HuH-7.5 (cell line): ENCODE data around the gene PAM.
"Not testable (repeated sequence)": the region's sequence is repeated elsewhere in the genome, so short reads cannot be mapped to it uniquely, and the experiment has no call there.

ENCODE experiments used
- DNase-seq: peaks from one replicate; pipeline ENCODE4 v3.0.0; 2011; ENCODE audit warnings: low spot score

The PAM gene

DNA sequence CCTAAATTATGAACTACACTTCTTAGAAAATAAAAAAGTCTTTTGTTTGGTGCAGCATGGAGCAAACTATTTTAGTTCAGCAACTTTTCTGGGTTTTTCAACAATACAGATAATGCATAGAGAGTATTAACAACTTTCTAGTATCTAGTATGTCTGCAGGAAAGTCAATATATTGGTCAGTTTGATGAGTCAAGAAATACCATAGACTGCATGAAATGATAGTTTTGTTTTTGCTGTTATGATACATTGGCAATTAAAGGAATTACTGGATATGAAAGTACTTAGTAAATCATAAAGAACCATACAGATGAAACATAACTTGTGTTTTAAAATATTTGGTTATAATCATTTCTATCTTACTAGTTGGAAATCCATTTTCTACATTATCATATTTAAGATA is 191.3 kb downstream of the PAM start:
- no peak for DNase-seq

DNA sequence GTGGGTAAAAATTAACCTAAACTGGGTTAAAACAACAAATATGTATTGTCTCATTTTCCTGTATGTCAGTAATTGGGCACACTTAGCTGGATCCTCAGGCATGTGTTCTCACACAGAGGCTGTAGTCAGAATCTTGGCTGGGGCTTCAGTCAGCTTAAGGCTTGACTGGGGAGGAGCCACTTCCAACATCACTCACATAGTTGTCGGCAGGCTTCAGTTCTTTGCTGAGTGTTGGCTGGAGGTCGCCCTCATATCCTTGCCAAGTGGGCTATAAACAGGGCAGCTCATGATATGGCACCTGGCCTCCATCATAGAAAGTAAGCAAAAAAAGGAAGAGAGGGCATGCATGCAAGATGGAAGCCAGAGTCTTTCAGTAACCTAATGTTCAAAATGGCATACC is 191.9 kb downstream of the PAM start:
- no peak for DNase-seq

DNA sequence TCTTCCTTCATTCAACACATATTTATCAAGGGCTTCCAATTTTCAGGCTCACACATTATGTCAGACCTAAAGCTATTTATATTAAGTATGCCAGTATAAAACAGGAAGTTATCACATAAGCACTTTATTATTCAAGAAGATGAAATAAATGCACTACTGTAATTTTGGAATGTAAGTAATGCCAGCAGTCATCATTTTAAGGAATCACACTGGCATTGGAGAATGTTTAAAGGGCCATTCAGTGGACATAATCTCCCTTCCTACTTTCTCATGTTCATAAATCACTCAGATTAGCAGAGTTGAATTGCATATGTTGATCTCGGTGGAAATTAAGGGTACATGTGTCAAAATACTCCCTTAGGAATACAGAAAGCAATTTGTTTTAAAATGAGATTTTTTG is 200.4 kb downstream of the PAM start:
- DNase-seq = no peak

DNA sequence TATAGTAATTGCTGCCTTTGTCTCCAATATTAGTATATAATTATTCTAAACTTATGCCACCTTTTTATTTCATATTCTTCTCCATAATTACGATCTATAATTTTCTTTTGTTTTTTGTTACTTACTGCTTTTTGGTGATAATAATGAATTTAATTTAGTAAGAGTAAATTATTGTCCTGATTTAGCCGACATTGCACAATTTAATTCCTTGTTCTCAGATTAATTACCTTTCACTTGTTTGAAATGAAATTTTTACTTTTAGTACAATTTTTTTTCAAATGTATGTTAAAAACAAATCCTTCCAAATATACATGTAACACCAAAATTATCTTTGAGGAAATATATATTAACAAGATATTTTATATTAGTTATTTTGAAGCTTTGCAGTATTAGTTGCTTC is 201.5 kb downstream of the PAM start:
- no peak for DNase-seq

DNA sequence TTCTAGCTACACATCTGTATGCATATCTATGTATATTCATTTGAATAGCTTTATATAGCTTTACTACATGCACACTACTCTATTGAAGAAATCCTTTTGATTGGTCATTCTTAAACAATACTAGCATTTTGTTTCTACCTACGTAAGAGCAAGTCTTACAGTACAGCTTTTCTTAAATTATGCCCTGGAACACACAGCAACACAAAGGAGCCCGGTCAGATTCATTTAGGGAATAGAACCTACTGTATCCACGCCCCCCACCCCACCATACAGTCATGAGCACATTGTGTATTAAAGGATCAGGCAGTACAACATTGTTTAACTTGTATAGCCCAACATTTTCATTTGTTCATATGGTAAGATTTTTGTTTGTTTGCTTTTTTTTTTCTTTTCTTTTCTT is 202.0 kb downstream of the PAM start:
- DNase-seq = no peak

DNA sequence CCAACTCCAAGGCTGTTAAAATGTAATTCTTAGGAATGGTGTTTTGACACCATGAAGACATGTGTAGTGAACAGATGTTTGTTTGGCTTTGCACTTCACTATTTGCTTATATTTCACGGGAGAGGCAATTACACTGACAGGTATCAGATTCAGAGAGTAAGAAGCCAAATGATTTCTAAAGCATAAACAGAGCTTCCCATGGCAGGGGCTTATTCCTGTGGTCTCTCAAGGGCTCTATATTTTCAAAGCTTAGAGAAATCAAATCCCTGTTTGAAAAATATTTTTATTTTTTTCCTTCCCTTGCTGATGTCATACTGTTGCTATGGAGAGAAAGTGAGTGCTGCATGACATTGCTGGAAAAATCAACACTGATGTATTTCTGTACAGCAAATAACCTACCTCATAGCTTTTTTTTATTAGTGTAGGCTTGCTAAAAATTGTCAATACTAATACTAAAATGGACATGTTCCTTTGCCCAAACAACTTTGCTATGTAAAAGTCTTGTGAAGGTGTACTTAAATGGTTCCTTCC is 203.4 kb downstream of the PAM start:
- no peak for DNase-seq

DNA sequence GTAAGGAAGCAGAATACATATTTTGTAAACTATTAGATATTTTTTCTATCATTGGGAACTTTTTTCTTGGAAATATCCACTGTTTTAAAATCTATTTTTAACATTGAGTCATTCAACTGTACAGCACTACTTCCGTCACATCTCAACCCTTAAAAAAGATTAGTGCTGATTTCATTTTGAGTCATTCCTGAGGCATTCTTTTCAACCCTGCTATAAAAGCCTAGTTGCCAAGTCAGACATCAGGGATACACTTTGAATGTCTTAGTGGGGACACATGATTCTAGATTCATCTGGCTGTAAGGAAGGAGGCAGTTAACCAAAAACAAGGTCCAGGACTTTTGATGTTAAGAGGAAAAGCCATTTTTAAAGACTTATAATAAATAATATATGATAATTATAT is 203.9 kb downstream of the PAM start:
- no peak for DNase-seq

DNA sequence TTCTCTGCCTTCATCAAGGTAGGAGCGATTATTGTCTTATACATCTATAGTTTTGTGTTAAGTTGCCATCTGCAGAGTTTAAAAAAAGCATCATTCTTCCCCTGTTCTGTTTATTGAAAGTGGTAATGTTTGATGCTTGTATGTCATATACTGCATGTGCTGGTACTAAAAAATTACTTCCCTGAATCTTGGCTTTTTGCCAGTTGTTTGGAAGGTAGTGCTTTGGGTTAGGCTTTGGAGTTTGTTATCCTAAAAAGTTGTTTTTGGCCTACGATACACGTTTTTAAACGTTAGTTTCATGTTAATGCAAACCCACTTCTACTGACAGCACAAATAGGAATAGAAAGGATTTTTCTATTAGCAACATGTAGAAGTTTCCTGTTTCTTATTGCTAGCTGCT is 206.6 kb downstream of the PAM start:
- DNase-seq = no peak

DNA sequence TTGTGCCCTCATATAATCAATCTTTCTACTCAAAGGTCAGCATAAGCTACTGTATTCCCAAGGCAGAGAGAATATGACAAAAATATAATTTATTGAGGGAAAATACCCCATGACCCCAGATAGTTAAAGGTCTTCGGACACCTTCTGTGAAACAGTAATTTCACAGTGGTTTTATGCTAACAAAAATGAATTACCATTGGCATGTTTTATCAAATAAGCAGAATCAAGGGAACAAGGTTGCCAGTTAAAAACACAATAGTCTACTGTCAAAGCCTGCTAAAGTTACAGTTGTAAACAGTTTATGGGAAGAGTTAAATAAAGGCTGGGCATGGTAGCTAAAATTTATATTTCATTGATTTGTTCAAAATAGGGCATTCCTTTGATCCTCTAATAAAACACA is 210.5 kb downstream of the PAM start:
- no peak for DNase-seq

DNA sequence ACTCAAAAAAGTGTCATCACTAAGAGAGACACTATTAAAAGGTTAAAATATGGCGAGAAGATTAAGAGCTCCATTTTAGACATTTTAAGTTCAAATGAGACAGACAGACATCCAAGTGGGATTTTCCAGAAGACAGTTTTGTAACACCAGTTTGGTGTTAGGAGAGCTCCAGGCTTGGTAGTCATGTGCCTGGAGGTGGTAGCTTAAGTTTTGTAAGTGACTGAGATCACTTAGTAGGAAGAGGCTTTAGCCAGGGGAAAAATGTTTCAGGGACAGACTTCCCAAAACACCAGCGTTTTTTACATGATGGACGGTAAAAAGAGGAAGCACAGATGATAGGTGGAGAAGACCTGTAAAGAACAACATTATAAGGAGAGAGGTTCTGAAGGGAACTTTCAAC is 214.5 kb downstream of the PAM start:
- no peak for DNase-seq

DNA sequence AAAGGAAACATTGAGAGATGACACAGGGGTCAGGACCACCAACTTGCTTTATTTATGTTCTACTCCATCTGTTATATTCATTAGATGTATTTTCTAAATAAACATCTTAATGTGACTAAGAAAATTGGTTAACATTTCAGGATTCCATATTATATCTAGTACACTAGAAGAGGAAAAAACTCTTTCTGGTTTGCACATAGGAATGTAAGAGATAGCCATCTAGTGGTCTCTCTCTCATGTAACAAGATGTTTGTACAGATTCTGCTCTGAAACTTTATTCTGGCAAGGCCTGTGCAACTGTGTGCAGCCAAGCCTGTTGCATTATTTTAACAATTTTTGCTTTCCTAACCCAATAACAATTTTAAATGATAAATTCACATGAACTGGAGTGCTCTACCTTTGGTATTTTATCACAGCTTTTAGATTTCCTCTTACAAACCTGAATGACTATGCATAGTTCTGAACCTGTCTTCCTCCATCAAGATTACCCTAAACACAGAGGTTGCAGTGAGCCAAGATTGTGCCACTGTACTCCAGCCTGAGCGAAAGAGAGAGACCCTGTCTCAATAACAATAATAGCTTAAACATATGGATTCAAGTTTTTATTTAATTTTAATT is 216.7 kb downstream of the PAM start:
- peak; percentile 6 for DNase-seq

DNA sequence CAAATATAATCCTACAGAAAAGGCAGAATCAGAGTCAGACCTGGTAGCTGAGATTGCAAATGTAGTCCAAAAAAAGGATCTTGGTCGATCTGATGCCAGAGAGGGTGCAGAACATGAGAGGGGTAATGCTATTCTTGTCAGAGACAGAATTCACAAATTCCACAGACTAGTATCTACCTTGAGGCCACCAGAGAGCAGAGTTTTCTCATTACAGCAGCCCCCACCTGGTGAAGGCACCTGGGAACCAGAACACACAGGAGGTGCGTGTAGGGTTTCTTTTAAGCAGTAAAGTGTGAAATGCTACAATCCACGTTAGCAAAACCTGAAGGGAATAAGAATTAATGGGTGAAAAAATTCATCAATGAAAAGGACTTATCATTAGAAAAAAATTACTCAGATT is 219.1 kb downstream of the PAM start:
- DNase-seq = no peak

DNA sequence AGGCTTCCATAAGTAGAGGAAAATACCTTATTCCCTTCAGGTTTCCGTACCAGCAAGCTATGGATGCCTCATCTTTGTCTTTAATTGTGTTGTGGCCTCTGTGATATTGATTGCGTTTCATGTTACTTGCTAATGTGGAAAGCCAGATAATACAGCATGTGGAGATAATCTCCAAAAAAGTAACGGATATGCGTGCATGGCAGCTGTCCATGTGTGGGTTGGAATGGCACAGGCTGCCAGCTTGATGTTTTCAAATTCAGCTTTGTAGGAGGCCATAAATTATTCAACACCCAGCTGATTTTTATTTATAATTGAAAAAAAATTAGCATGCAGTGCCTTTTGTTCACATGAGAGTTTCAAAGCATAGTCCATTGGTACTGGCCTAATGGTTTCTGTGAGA is 219.9 kb downstream of the PAM start:
- DNase-seq = no peak

DNA sequence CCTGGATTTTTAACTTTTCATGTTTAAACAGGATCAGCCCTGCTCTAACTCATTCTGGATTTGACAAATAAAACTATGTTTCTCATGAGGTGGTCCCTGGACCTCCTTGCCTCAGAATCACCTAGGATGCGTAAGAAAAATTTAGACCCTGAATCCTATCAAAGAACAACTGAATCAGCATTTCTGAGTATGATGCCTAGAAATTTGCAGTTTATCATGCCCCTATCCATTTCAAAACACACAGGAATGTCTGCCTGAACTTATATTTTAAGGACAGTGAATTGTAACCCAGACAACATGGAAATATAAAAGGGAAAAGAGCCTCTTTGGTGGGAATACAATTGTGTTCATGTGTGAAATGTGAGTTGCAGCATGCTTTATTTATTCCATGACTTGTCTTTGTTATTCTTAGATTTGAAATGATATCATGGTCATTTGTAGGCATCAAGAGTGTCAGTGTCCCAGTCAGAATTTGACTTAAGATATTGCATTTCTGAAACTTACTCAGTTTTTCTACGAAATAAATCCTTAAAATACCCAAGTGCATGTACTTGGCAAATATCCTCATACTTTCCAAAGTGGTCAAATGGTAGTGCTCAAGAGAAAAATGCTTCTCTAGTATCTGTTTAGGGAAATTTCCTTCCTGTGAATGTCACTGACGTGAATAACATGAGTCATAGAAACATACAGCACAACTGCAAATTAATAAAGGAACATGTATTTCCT is 220.5 kb downstream of the PAM start:
- DNase-seq = no peak

DNA sequence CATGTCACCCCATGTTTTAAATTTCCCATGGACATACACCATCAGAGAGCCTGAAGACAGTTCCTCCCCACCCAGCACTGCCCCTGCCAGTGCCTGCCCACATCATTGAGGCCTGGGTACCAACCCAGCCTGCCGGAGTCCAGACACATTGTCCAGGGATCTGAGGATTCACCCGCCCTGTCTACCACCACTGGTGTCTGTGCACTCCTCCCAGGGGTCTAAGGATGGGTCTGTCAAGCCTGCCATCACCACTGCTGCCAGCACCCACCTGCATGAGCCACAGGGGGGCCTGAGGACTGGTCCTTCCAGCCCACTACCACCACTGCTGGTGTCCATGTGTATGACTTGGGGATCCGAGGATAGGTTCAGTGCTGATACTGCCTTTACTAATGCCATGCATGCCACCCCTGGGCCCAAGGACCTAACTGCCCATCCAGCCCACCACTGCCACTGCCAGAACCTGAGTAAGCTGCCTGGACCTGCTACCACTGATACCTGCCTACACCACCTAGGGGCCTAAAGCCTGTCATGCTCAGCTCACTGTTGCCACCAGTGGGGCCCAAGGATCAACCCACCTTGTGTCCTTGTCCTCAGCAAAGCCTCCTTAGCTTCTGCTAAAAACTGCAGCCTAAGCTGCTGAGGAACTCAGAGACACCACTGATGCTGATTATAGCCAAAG is 227.0 kb downstream of the PAM start:
- no peak for DNase-seq

DNA sequence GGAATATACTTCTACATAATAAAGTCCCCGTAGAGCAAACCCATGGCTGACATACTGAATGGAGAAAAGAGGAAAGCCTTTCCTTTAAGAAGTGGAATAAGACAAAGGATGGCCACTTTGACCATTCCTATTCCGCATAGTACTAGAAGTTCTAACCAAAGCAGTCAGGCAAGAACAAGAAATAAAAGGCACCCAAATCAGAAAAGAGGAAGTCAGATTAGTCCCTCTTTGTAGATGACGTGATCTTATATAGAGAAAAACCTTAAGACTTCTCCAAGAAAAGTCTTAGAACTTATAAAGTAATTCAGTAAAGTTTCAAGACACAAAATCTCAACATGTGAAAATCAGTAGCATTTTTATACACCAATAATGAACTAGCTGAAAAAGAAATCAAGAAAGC is 231.0 kb downstream of the PAM start:
- no peak for DNase-seq

DNA sequence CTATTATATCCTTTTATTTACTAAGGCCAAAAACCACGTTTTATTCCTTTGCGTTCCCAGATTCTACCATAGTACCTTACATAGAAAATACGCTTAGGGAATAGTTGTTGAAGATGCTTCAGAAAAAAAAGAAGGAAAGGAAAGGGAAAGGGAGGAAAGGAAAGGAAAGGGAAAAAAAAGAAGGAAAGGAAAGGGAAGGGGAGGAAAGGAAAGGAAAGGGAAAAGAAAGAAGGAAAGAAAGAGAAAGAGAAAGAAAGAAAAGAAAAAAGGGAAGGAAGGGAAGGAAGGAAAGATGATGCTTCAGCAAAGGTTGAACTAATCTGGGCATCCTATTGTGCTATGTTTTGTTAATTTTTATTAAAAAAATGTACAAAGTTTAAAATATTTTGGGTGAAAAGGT is 233.4 kb downstream of the PAM start:
- DNase-seq = no peak

DNA sequence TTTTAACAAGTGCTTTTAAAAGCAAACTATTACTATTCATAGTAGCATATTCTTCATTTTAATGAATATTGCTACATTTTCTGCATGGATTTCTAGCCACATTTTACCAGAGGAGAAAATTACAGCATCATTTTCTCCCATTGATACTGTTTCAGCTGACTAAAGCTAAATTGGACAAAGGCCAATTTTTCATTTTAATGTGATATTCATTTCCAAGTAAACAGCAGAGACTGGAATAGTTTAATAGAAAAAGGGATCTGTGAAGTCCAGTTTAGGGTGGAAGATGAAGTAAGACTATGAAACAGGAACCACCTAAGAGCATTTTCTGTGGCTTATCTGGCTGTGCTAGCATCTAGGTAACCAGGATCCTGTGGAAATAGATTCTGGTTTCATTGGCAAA is 236.7 kb downstream of the PAM start:
- no peak for DNase-seq

DNA sequence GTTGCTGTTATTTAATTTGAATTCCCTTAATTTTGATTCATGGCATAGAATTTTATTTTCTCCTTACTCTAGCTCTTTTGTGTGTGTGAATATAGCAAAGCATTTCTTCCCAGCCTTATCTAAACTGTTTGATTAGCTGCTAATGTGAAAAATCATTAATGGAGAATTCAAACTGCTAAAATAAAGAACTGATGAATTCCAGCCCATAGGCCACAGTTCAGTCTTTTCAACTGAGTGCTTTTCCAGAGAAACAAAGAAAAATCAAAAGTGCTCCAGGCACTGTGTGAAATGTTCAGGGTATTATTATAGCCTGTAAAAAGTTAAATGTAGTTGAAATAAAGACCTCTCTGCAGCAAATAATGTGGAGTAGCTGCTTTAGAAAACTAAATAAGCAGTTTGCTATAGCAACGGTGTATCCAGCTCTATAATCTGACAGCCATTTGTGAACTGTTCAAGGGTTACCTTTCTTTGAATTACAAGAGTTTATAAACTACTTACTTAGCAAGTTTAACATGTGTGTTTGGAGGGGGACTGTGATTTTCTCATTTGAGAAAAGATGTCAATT is 241.0 kb downstream of the PAM start:
- DNase-seq = no peak

DNA sequence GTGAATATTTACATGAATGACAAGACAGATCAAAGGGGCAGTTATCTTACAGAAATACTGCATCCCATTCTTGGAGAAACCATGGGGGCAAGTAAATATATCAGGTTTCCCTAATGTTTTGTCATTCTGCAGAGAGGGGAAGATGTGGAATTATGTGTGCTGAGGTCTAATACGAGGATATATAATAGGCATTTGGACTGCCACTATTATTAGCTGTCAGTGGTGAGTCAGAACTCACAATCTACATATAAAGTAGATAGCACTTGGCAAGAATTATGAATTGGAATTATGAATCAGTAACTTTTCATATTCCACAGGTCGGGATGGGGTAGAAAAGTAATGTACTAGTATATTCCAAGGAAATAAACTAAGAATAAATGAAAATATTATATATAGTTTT is 243.1 kb downstream of the PAM start:
- DNase-seq = no peak

DNA sequence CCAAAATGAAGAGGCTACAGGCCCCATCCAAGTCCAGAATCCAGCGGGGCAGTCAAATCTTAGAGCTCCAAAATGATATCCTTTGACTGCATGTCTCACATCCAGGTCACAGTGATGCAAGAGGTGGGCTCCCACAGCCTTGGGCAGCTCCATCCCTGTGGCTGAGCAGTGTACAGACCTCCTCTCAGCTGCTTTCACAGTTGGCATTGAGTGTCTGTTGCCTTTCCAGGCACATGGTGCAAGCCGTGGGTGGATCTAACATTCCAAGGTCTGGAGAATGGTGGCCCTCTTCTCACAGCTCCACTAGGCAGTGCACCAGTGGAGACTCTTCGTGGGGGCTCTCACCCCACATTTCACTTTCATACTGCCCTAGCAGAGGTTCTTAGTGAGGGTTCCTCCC is 244.1 kb downstream of the PAM start:
- no peak for DNase-seq

DNA sequence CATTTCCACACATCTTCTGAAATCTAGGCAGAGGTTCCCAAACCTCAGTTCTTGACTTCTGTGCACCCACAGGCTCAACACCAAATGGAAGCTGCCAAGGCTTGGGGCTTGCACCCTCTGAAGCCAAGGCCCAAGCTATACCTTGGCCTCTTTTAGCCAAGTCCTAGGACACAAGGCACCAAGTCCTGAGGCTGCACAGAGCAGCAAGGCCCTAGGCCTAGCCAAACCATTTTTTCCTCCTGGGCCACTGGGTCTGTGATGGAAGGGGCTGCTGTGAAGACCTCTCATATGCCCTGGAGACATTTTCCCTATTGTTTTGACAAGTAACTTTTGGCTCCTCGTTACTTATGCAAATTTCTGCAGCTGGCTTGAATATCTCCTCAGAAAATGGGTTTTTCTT is 244.5 kb downstream of the PAM start:
- not testable (repeated sequence) for DNase-seq

DNA sequence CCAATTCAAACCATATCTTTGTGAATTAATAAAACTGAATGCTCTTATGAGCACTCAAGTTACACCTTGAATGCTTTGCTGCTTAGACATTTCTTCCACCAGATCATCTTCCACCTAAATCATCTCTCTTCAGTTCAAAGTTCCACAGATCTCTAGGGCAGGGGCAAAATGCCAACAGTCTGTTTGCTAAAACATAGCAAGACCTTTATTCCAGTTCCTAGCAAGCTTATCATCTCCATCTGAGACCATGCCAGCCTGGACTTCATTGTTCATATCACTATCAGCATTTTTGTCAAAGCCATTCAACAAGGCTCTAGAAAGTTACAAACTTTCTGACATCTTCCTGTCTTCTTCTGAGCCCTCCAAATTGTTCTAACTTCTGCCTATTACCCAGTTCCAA is 245.0 kb downstream of the PAM start:
- DNase-seq = no peak
